ENCODE results near the gene SMURF2. TPM values are rescaled to one million over a fixed set of nuclear protein-coding genes. Genes with fewer than 3 reads are reported as not detected.

SMURF2 gene
- total RNA-seq, 1 donor from 2014 or later: 28.7 TPM

- no peak for DNase-seq (ENCODE audit: low spot score)
Measured at GRCh38 chr17:64503341-64503740, 158.8 kb downstream of the SMURF2 start.

GRCh38 chr17:64502809-64503208 is 159.3 kb downstream of the SMURF2 start:
- DNase-seq (ENCODE audit: low spot score): no peak

GRCh38 chr17:64502021-64502420 is 160.1 kb downstream of the SMURF2 start:
- DNase-seq (ENCODE audit: low spot score): no peak

- no peak for DNase-seq (ENCODE audit: low spot score)
Measured at GRCh38 chr17:64500862-64501765, 161.0 kb downstream of the SMURF2 start.

- no peak for DNase-seq (ENCODE audit: low spot score)
Measured at GRCh38 chr17:64500487-64500859, 161.6 kb downstream of the SMURF2 start.

GRCh38 chr17:64499805-64500486 is 162.2 kb downstream of the SMURF2 start:
- no peak for DNase-seq (ENCODE audit: low spot score)

- no peak for DNase-seq (ENCODE audit: low spot score)
Measured at GRCh38 chr17:64498308-64499203, 163.6 kb downstream of the SMURF2 start.

GRCh38 chr17:64497565-64498035 is 164.5 kb downstream of the SMURF2 start:
- no peak for DNase-seq (ENCODE audit: low spot score)

GRCh38 chr17:64496786-64497564 is 165.1 kb downstream of the SMURF2 start, which contains the start of gene POLG2:
Gene POLG2 (minus strand): TSS chr17:64497054. CDS start chr17:64496968, 86 bp downstream.
- DNase-seq (ENCODE audit: low spot score): peak; percentile 93

GRCh38 chr17:64496348-64496785 is 165.7 kb downstream of the SMURF2 start:
- no peak for DNase-seq (ENCODE audit: low spot score)

Other genes starting within 250 kb of the SMURF2 start
- 11.0 TPM for gene MILR1, start 213.2 kb downstream of the SMURF2 start, total RNA-seq
- gene POLG2, start 165.3 kb downstream of the SMURF2 start, total RNA-seq: 27.6 TPM
- gene DDX5, start 156.0 kb downstream of the SMURF2 start, total RNA-seq: 1,008 TPM
- 71.6 TPM for gene CEP95, start 155.3 kb downstream of the SMURF2 start, total RNA-seq